AG09309 (cell line): ENCODE results near the gene SCRN1.

Experiments used
- DNase-seq: peaks from one replicate; pipeline ENCODE4 v3.0.0-alpha.2; 2010; ENCODE audit warnings: low read depth
- H3K4me3 ChIP-seq: 2 replicates; pipeline ENCODE4 v1.5.1; 2011; ENCODE audit warnings: mild to moderate bottlenecking, low read depth, low read length, moderate library complexity; ENCODE audit not compliant: control insufficient read depth
- TF ChIP-seq, protein P1 (sequence below): IDR thresholded peaks from 2 replicates; pipeline ENCODE4 v1.5.1; 2011; ENCODE audit warnings: mild to moderate bottlenecking, low read depth, low read length, inconsistent platforms; ENCODE audit not compliant: insufficient read depth, control insufficient read depth; ENCODE audit errors: missing control alignments

SCRN1 gene

DNA sequence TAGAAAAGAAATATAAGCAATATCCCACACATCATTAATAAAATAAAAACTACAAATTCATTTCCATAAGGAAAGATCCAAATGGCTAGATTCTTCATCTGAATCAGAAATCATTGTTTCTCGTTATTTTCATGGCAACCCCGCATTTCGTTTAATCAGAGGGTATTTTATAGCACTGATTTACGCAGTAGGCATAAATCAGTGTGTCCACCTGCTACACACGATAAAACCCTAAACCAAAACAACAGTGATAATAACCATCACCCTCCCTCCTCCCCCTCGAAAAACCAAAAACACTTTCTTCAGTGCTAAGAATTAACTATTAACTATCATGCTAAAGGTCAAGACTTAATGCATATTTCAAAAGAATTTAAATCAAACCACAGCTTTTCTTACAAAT is 20.4 kb upstream of the SCRN1 start:
- no peak overlapping the region for H3K4me3 ChIP-seq
- TF ChIP-seq, protein P1, sequence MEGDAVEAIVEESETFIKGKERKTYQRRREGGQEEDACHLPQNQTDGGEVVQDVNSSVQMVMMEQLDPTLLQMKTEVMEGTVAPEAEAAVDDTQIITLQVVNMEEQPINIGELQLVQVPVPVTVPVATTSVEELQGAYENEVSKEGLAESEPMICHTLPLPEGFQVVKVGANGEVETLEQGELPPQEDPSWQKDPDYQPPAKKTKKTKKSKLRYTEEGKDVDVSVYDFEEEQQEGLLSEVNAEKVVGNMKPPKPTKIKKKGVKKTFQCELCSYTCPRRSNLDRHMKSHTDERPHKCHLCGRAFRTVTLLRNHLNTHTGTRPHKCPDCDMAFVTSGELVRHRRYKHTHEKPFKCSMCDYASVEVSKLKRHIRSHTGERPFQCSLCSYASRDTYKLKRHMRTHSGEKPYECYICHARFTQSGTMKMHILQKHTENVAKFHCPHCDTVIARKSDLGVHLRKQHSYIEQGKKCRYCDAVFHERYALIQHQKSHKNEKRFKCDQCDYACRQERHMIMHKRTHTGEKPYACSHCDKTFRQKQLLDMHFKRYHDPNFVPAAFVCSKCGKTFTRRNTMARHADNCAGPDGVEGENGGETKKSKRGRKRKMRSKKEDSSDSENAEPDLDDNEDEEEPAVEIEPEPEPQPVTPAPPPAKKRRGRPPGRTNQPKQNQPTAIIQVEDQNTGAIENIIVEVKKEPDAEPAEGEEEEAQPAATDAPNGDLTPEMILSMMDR = no peak
- no peak for DNase-seq

DNA sequence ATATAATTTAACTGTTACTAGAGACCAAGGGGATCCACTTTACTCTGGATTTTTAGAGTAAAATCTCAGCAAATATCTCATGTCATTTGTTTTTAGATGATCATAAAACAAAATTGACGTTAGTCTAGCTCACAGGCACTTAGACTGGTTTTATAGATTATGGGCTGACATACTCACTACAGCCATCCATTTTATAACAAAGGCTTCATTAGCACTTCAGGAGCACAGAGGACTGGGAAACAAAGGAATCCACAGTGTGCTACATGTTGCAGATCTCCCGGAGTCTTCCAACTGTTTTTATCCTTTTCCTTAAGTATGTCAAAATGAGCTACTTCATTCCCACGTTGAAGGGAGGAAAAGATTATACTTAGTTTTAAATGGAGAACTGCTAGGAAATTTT is 15.9 kb upstream of the SCRN1 start:
- H3K4me3 ChIP-seq = no peak overlapping the region
- TF ChIP-seq, protein P1 = no peak
- DNase-seq = no peak

GRCh38 chr7:30003098-30003497 is 13.5 kb upstream of the SCRN1 start:
- no peak overlapping the region for H3K4me3 ChIP-seq
- TF ChIP-seq, protein P1 = no peak
- no peak for DNase-seq

GRCh38 chr7:30001998-30002397 is 12.4 kb upstream of the SCRN1 start:
- TF ChIP-seq, protein P1 = no peak
- no peak for DNase-seq
- no peak overlapping the region for H3K4me3 ChIP-seq

GRCh38 chr7:29998489-29998888 is 8.9 kb upstream of the SCRN1 start:
- TF ChIP-seq, protein P1 = no peak
- H3K4me3 ChIP-seq = no peak overlapping the region
- DNase-seq = no peak

- TF ChIP-seq, protein P1 = no peak
- no peak for DNase-seq
- no peak overlapping the region for H3K4me3 ChIP-seq
Measured at GRCh38 chr7:29996321-29996720, 6.7 kb upstream of the SCRN1 start.

DNA sequence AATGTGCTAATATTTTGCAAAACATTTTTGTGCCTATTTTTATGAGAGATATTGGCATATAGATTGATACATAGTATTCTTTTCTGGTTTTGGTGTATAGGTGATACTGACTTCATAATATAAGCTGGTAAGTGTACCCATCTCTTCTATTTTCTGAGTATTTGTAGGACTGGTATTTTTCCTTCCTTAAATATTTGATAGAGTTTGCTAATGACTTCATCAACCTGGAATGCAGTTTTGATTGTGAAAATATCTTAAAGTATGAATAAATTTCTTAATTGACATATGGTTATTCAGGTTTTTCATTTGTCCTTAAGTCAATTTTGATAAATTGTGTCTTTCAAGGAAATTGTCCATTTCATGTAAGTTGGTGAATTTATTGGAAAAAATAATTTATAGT is 6.1 kb upstream of the SCRN1 start:
- TF ChIP-seq, protein P1 = no peak
- no peak overlapping the region for H3K4me3 ChIP-seq
- DNase-seq = no peak
